ENCODE data around the gene CTF1. TPM values are rescaled to one million over a fixed set of nuclear protein-coding genes. Genes with fewer than 3 reads are reported as not detected.

Gene CTF1
- total RNA-seq, 4 donors from 2014 or later = 2.3 to 5.6 (median 3.2) TPM

DNA sequence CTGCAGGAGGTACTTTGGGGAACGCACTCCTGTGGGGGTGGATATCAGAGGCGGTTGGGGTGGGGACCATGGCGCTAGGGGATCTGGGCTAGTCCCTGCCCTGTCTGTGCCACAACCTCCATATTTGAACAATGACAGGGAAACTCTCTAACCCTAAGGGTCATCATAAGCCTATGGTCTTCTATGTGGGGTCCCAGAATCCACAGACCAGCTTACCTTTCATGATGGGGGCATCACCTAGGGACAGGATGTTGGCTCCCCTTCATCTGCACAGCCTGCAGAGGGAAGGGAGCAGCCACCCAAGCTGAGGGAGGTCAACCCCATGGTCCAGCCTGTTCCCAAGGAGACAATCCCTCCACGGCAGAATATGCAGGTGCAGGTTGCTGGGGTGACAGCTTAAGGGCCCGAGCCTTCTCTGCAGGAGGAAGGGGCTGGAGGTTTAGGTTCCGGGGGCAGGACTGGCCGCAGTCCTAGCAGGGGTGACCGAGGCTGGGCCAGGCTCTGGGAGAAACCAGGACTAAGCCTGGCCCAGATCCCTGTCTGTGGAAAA lies 54.2 kb downstream of the CTF1 start:
- peak overlapping the region; percentile 74 to 94 (median 90) for H3K27ac ChIP-seq
- in situ Hi-C loops (cut with MboI; ENCODE audit: low sequenced_read_pairs in 4 of 4) (loop anchor here in 1 of 4 donors (25.0 kb wide), 1 partner anchor 487 kb away; the partner anchor contains the start of genes COX6A2 and ZNF843), intact Hi-C loops (cut with DNase I; ENCODE audit: low total_unique reads) (no loop called here)
- no peak for TF ChIP-seq POLR2A (IDR thresholded peaks at IDR 0.05)
- TF ChIP-seq, protein P1, sequence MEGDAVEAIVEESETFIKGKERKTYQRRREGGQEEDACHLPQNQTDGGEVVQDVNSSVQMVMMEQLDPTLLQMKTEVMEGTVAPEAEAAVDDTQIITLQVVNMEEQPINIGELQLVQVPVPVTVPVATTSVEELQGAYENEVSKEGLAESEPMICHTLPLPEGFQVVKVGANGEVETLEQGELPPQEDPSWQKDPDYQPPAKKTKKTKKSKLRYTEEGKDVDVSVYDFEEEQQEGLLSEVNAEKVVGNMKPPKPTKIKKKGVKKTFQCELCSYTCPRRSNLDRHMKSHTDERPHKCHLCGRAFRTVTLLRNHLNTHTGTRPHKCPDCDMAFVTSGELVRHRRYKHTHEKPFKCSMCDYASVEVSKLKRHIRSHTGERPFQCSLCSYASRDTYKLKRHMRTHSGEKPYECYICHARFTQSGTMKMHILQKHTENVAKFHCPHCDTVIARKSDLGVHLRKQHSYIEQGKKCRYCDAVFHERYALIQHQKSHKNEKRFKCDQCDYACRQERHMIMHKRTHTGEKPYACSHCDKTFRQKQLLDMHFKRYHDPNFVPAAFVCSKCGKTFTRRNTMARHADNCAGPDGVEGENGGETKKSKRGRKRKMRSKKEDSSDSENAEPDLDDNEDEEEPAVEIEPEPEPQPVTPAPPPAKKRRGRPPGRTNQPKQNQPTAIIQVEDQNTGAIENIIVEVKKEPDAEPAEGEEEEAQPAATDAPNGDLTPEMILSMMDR (IDR thresholded peaks at IDR 0.05 in 4 of 5, conservative IDR thresholded peaks at IDR 0.05 in 1 of 5) = no peak
- peaks cover 0 to 4% of the 10 kb centered on the region in 2 donors for H3K36me3 ChIP-seq
- ATAC-seq = no peak
- H3K27me3 ChIP-seq = no peaks in the 10 kb centered on the region
- DNase-seq = no peak
- H3K4me3 ChIP-seq = peak overlapping the region in 3 of 4 donors; percentile 69 to 100 (median 86)
- H3K9me3 ChIP-seq = no peaks in the 10 kb centered on the region
- peaks cover 14 to 33% of the 10 kb centered on the region in 2 donors for H3K4me1 ChIP-seq

DNA sequence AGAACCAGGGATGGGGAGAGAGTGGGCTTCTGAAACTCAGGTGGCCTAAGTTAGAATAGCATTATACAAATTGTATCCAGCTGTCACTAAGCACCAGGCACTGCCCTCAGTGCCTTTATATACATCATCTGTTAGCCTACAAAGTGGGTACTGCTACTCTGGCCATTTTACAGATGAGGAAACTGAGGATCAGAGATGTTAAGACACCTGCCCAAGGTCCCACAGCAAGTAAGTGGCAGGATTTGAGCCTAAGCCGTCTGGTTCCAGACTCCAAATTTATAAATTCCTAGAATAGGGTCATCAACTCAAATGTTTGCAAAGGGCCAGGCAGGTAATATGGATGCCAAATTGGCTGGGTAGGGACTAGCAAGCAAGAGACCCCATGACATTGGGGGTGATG lies 54.8 kb downstream of the CTF1 start:
- Histone ChIP-seq H3K27ac (peak overlapping the region; percentile 11 to 93 (median 80)), H3K4me1 (peaks cover 14 to 33% of the 10 kb centered on the region in 2 donors), H3K9me3 (no peaks in the 10 kb centered on the region), H3K27me3 (no peaks in the 10 kb centered on the region), H3K4me3 (no peak overlapping the region), H3K36me3 (peaks cover 0 to 4% of the 10 kb centered on the region in 2 donors)
- intact Hi-C loops (cut with DNase I; ENCODE audit: low total_unique reads) = no loop called here
- ATAC-seq (no peak), DNase-seq (no peak)
- in situ Hi-C loops (cut with MboI; ENCODE audit: low sequenced_read_pairs in 4 of 4) = loop anchor here in 1 of 4 donors (25.0 kb wide), 1 partner anchor 486 kb away; the partner anchor contains the start of genes COX6A2 and ZNF843
- TF ChIP-seq, protein P1 (IDR thresholded peaks at IDR 0.05 in 4 of 5, conservative IDR thresholded peaks at IDR 0.05 in 1 of 5) = no peak
- no peak for TF ChIP-seq POLR2A (IDR thresholded peaks at IDR 0.05)

DNA sequence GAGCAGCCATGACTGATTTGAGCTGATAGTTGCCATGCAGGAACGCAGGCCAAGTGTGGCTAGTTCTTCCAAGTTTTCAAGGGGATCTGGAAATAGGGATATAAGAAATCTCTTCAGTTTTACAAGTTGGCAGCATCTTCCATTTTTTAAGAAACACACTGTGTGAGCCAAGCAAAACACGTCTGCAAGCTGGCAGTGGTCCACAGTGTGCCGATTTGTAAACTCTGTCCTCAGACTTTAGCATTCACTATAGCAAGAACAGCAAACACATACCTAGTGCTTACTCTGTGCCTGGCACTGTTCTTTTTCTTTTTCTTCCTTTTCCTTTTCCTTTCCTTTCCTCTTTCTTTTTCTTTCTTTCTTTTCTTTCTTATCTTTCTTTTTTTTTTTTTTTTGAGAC lies 55.3 kb downstream of the CTF1 start:
- Histone ChIP-seq H3K9me3 (no peaks in the 10 kb centered on the region), H3K27ac (peak overlapping the region; percentile 11 to 93 (median 80)), H3K36me3 (peaks cover 0 to 4% of the 10 kb centered on the region in 2 donors), H3K4me3 (no peak overlapping the region), H3K4me1 (peaks cover 17 to 33% of the 10 kb centered on the region in 2 donors), H3K27me3 (no peaks in the 10 kb centered on the region)
- no peak for TF ChIP-seq POLR2A (IDR thresholded peaks at IDR 0.05)
- TF ChIP-seq, protein P1 (IDR thresholded peaks at IDR 0.05 in 4 of 5, conservative IDR thresholded peaks at IDR 0.05 in 1 of 5) = no peak
- DNase-seq (peak in 1 of 2 donors; percentile 66), ATAC-seq (no peak)
- in situ Hi-C loops (cut with MboI; ENCODE audit: low sequenced_read_pairs in 4 of 4) = loop anchor here in 1 of 4 donors (25.0 kb wide), 1 partner anchor 486 kb away; the partner anchor contains the start of genes COX6A2 and ZNF843
- intact Hi-C loops (cut with DNase I; ENCODE audit: low total_unique reads) = no loop called here

DNA sequence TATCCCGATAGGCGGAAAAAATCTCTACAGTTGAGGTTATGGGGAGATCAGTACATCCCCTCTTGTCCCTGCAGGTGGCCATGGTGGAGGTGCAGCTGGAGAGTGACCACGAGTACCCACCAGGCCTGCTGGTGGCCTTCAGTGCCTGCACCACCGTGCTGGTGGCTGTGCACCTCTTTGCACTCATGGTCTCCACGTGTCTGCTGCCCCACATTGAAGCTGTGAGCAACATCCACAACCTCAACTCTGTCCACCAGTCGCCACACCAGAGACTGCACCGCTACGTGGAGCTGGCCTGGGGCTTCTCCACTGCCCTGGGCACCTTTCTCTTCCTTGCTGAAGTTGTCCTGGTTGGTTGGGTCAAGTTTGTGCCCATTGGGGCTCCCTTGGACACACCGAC lies 56.7 kb downstream of the CTF1 start:
- intact Hi-C loops (cut with DNase I; ENCODE audit: low total_unique reads) = no loop called here
- no peaks in the 10 kb centered on the region for H3K36me3 ChIP-seq
- ATAC-seq (no peak), DNase-seq (no peak)
- H3K27ac ChIP-seq = peak overlapping the region in 1 of 4 donors; percentile 45
- H3K27me3 ChIP-seq = no peaks in the 10 kb centered on the region
- TF ChIP-seq, protein P1 (IDR thresholded peaks at IDR 0.05 in 4 of 5, conservative IDR thresholded peaks at IDR 0.05 in 1 of 5) = no peak
- no peak for TF ChIP-seq POLR2A (IDR thresholded peaks at IDR 0.05)
- peaks cover 19 to 29% of the 10 kb centered on the region in 2 donors for H3K4me1 ChIP-seq
- no peaks in the 10 kb centered on the region for H3K9me3 ChIP-seq
- no peak overlapping the region for H3K4me3 ChIP-seq
- in situ Hi-C loops (cut with MboI; ENCODE audit: low sequenced_read_pairs in 4 of 4) = loop anchor here in 1 of 4 donors (25.0 kb wide), 1 partner anchor 484 kb away; the partner anchor contains the start of genes COX6A2 and ZNF843

MicroRNA genes within 50 kb of the gene (microRNA counts, 767-probe panel; counts per million panel counts)
- 356 to 448 counts per million in 2 donors for microRNA hsa-miR-762

Small RNAs within 50 kb of the gene (microRNA-seq; reads per million reads assigned to microRNA genes)
- gene MIR4519 (ENCODE audit: borderline replicate concordance in 2 of 2) (0 to 0.85 reads per million in 2 donors), gene MIR762 (ENCODE audit: borderline replicate concordance in 2 of 2) (0 to 1.2 reads per million in 2 donors)

Other genes starting within 250 kb of the CTF1 start
- gene PRR14, start 245.7 kb upstream of the CTF1 start, total RNA-seq = 10 to 100 TPM in 3 of 4 donors, 1 to 10 TPM in 1; 8.8 to 28.4 (median 17.8) TPM
- gene FBRS, start 238.2 kb upstream of the CTF1 start, total RNA-seq = 10 to 100 TPM; 22.0 to 34.8 (median 28.0) TPM
- gene SRCAP, start 197.4 kb upstream of the CTF1 start, total RNA-seq = 10 to 100 TPM; 15.3 to 25.5 (median 21.9) TPM
- 10 to 100 TPM in 3 of 4 donors, 1 to 10 TPM in 1; 8.8 to 30.0 (median 21.6) TPM for gene PHKG2, start 148.2 kb upstream of the CTF1 start, total RNA-seq
- 1 to 10 TPM in 2 of 4 donors, under 1 TPM in 1, not detected in 1; 0.73 to 5.8 (median 1.7) TPM for gene CFAP119, start 134.6 kb upstream of the CTF1 start, total RNA-seq
- gene RNF40, start 134.3 kb upstream of the CTF1 start, total RNA-seq = 10 to 100 TPM; 42.8 to 90.0 (median 57.0) TPM
- 10 to 100 TPM in 2 of 4 donors, 1 to 10 TPM in 2; 9.1 to 12.7 (median 10.3) TPM for gene ZNF629, start 109.4 kb upstream of the CTF1 start, total RNA-seq
- gene BCL7C, start 2.5 kb upstream of the CTF1 start, total RNA-seq = 10 to 100 TPM; 16.4 to 24.5 (median 22.3) TPM
- 1 to 10 TPM; 3.4 to 7.9 (median 4.8) TPM for gene FBXL19, start 27.0 kb downstream of the CTF1 start, total RNA-seq
- gene ORAI3, start 52.5 kb downstream of the CTF1 start, total RNA-seq = 10 to 100 TPM; 10.3 to 15.6 (median 12.5) TPM
- 10 to 100 TPM in 2 of 4 donors, 1 to 10 TPM in 2; 3.8 to 15.4 (median 9.8) TPM for gene SETD1A, start 61.1 kb downstream of the CTF1 start, total RNA-seq
- 1 to 10 TPM; 1.5 to 6.8 (median 5.4) TPM for gene HSD3B7, start 88.6 kb downstream of the CTF1 start, total RNA-seq
- gene STX1B, start 114.0 kb downstream of the CTF1 start, total RNA-seq = under 1 TPM in 2 of 4 donors, not detected in 2; 0.13 to 0.36 TPM
- 10 to 100 TPM; 14.9 to 24.3 (median 21.4) TPM for gene STX4, start 136.9 kb downstream of the CTF1 start, total RNA-seq
- gene ZNF668, start 177.6 kb downstream of the CTF1 start, total RNA-seq = 10 to 100 TPM in 2 of 4 donors, 1 to 10 TPM in 2; 6.6 to 16.0 (median 11.0) TPM
- 10 to 100 TPM; 11.7 to 33.2 (median 21.5) TPM for gene ZNF646, start 177.8 kb downstream of the CTF1 start, total RNA-seq
- gene PRSS53, start 192.3 kb downstream of the CTF1 start, total RNA-seq = under 1 TPM; 0.07 to 0.75 (median 0.21) TPM
- gene VKORC1, start 198.2 kb downstream of the CTF1 start, total RNA-seq = 10 to 100 TPM; 20.1 to 35.9 (median 32.9) TPM
- 10 to 100 TPM; 24.7 to 68.9 (median 50.9) TPM for gene BCKDK, start 211.8 kb downstream of the CTF1 start, total RNA-seq
- gene KAT8, start 221.1 kb downstream of the CTF1 start, total RNA-seq = 100 to 1,000 TPM in 1 of 4 donors, 10 to 100 TPM in 3; 44.3 to 102 (median 54.3) TPM
- 1 to 10 TPM in 1 of 4 donors, under 1 TPM in 1, not detected in 2; 0.24 to 1.2 TPM for gene PRSS8, start 239.1 kb downstream of the CTF1 start, total RNA-seq

Measured in gastrocnemius medialis (tissue), 4 donors.